Measurements from ENCODE around the gene LHPP. TPM values are rescaled to one million over a fixed set of nuclear protein-coding genes. Genes with fewer than 3 reads are reported as not detected.

Gene LHPP
- total RNA-seq, 6 donors from 2014 or later: 12.0 to 21.4 (median 16.4) TPM

DNA sequence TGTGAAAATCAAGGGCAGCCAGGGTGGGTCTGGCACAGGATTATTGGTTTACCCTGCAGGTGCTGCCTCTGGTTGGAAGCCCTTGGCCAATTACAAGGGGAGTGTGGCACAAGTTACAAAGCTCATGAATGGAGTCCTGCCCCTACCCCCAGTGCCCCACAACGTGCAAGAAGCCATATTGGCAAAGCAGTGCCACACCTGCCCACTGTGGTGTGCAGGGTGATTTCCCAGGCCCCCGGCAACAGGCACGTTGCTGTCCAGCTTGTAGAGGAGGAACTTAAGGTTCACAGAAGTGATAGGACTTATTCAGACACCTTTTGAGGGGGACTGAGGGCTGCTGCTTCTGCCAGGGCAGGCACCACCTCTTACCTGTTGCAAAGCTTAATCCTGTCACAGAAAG, 11.4 kb downstream of the LHPP start:
- Histone ChIP-seq H3K27ac (no peak overlapping the region), H3K4me1 (no peaks in the 10 kb centered on the region), H3K9me3 (no peaks in the 10 kb centered on the region), H3K4me3 (no peak overlapping the region), H3K36me3 (no peaks in the 10 kb centered on the region), H3K27me3 (no peaks in the 10 kb centered on the region)
- no peak for DNase-seq
- no peak for ATAC-seq (ENCODE audit: low FRiP score in 2 of 2)
- TF ChIP-seq EP300 (IDR thresholded peaks at IDR 0.05) (no peak), POLR2AphosphoS5 (IDR thresholded peaks at IDR 0.05) (no peak), POLR2A (IDR thresholded peaks at IDR 0.05) (no peak)
- TF ChIP-seq, protein P1, sequence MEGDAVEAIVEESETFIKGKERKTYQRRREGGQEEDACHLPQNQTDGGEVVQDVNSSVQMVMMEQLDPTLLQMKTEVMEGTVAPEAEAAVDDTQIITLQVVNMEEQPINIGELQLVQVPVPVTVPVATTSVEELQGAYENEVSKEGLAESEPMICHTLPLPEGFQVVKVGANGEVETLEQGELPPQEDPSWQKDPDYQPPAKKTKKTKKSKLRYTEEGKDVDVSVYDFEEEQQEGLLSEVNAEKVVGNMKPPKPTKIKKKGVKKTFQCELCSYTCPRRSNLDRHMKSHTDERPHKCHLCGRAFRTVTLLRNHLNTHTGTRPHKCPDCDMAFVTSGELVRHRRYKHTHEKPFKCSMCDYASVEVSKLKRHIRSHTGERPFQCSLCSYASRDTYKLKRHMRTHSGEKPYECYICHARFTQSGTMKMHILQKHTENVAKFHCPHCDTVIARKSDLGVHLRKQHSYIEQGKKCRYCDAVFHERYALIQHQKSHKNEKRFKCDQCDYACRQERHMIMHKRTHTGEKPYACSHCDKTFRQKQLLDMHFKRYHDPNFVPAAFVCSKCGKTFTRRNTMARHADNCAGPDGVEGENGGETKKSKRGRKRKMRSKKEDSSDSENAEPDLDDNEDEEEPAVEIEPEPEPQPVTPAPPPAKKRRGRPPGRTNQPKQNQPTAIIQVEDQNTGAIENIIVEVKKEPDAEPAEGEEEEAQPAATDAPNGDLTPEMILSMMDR (IDR thresholded peaks at IDR 0.05): no peak
- WGBS, 2 donors: 51% methylated on average over 3 of the region's 3 CpGs; no CpG with 5 or more reads in 1 of the 2 donors

DNA sequence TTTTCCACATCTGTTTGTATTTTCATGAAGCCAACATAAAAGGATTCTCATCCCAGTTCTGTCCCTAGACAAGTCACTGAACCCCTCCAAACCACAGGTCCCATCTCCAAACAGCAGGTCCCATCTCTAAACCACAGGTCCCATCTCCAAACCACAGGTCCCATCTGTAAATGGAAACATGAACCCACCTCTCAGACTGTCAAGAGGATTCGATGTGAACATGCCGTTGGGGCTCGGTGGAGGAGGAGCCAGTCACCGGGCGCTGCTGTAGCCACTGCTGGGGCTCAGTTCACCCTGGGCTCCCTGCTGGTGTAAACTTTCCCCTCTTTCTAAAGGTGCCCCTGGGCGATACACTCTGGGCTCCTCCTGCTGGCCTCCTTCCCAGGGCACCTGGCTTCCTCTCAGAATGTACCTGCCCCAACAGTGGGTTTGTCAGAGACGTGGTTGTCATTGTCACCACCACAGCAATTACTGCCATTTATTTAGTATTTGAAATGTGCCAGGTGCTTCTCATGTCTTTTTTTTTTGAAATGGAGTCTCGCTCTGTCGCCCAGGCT, 13.0 kb downstream of the LHPP start:
- Histone ChIP-seq H3K36me3 (no peaks in the 10 kb centered on the region), H3K4me3 (no peak overlapping the region), H3K9me3 (no peaks in the 10 kb centered on the region), H3K27ac (no peak overlapping the region), H3K27me3 (no peaks in the 10 kb centered on the region), H3K4me1 (no peaks in the 10 kb centered on the region)
- TF ChIP-seq, protein P1 (IDR thresholded peaks at IDR 0.05): no peak
- TF ChIP-seq POLR2A (IDR thresholded peaks at IDR 0.05): no peak
- no peak for TF ChIP-seq EP300 (IDR thresholded peaks at IDR 0.05)
- TF ChIP-seq POLR2AphosphoS5 (IDR thresholded peaks at IDR 0.05): no peak
- 73 to 88% methylated on average over 4 to 9 of the region's 9 CpGs for WGBS, 2 donors
- ATAC-seq (ENCODE audit: low FRiP score in 2 of 2) (no peak), DNase-seq (no peak)

DNA sequence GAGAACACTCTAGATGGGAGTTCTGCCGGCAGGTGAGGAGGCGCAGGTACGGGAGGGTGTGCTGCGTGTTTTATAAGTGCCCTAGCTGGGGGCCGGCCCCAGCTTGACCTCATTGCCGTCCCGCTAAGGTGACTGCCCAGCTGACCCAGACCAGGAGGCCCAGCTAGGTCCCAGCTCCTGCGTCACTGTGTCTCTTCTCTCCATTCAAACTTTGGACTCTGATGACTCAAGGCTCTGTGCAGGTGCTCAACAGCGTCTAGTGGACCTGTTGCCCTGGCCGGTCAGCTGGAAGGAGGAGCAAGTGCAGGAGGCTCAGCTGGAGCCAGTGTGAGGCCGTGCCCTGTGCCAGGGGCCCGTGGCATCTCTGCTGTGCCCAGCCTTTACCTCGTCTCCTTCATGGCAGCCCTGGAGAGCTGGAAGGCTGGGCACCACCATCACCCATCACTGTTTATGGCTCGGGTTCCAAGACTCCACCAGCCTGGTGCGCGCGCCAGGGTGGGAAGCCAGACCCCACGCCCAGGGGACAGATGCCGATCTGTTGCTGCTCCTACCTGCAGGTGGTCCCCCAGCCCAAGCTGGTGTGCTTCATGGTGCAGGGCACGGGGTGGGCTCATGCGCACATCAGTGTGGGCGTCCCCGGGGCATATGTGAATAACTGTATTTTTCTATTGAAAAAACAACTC, 14.6 kb downstream of the LHPP start:
- no peak for TF ChIP-seq POLR2AphosphoS5 (IDR thresholded peaks at IDR 0.05)
- no peak for TF ChIP-seq EP300 (IDR thresholded peaks at IDR 0.05)
- TF ChIP-seq, protein P1 (IDR thresholded peaks at IDR 0.05): no peak
- no peak for TF ChIP-seq POLR2A (IDR thresholded peaks at IDR 0.05)
- Histone ChIP-seq H3K4me1 (no peaks in the 10 kb centered on the region), H3K27me3 (no peaks in the 10 kb centered on the region), H3K9me3 (no peaks in the 10 kb centered on the region), H3K4me3 (no peak overlapping the region), H3K36me3 (no peaks in the 10 kb centered on the region), H3K27ac (no peak overlapping the region)
- DNase-seq: peak in 1 of 2 donors; percentile 53
- peak in 1 of 2 donors; percentile 54 for ATAC-seq (ENCODE audit: low FRiP score in 2 of 2)
- 88 to 97% methylated on average over 21 to 23 of the region's 23 CpGs for WGBS, 2 donors

- DNase-seq: peak in 1 of 2 donors; percentile 30
- no peak for ATAC-seq (ENCODE audit: low FRiP score in 2 of 2)
- WGBS, 2 donors: 30 to 78% methylated on average over 2 to 11 of the region's 11 CpGs
Observed at GRCh38 chr10:124477614-124478363, 16.2 kb downstream of the LHPP start.

More at GRCh38 chr10:124477614-124478363, 16.2 kb downstream of the LHPP start:
- Histone ChIP-seq H3K27me3 (no peaks in the 10 kb centered on the region), H3K27ac (no peak overlapping the region), H3K4me1 (no peaks in the 10 kb centered on the region), H3K4me3 (no peak overlapping the region), H3K9me3 (no peaks in the 10 kb centered on the region), H3K36me3 (no peaks in the 10 kb centered on the region)
- TF ChIP-seq, protein P1 (IDR thresholded peaks at IDR 0.05): no peak
- TF ChIP-seq POLR2AphosphoS5 (IDR thresholded peaks at IDR 0.05) (no peak), EP300 (IDR thresholded peaks at IDR 0.05) (no peak), POLR2A (IDR thresholded peaks at IDR 0.05) (no peak)
